NB4 (cell line): ENCODE results near the gene CDC25A.

ENCODE experiments used
- DNase-seq: peaks from one replicate; pipeline ENCODE4 v3.0.0; 2010; ENCODE audit warnings: low read depth
- H3K4me3 ChIP-seq: one replicate; pipeline ENCODE4 v1.5.1; 2011; ENCODE audit warnings: mild to moderate bottlenecking, low read depth, low read length, moderate library complexity
- MYC ChIP-seq: IDR thresholded peaks from 2 replicates; pipeline ENCODE4 v1.6.1; 2011; ENCODE audit warnings: low read depth, low read length
- POLR2A ChIP-seq: IDR thresholded peaks from 2 replicates; pipeline ENCODE4 v1.6.1; 2011; ENCODE audit warnings: mild to moderate bottlenecking; ENCODE audit not compliant: insufficient read length; ENCODE audit errors: extremely low read depth
- TF ChIP-seq, protein P1 (sequence below): IDR thresholded peaks from one replicate; pipeline ENCODE4 v1.5.1; 2012; ENCODE audit warnings: low read depth, low read length
- TF ChIP-seq, protein P2 (sequence below): IDR thresholded peaks from 2 replicates; pipeline ENCODE4 v1.6.1; 2011; ENCODE audit warnings: low read depth, low read length

Gene CDC25A

DNA sequence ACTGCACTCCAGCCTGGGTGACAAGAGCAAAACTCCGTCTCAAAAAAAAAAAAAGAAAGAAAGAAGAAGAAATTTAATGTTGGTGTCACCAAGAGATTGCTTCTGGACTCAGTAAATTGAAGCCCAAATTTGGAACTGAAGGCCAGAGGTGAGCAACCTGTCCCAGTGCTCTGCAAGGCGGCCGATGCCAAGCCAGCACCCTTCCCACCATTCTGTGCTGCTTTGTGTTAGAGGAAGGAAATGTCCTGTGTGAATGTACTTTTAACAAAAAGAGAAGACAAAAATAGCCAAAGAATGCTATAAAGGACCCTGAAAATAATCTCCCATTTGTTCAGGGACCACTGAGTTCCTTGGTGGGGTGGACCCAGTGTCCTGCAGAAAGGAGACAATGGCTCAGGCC, 44.6 kb downstream of the CDC25A start:
- no peak for DNase-seq
- no peak overlapping the region for H3K4me3 ChIP-seq
- TF ChIP-seq, protein P1, sequence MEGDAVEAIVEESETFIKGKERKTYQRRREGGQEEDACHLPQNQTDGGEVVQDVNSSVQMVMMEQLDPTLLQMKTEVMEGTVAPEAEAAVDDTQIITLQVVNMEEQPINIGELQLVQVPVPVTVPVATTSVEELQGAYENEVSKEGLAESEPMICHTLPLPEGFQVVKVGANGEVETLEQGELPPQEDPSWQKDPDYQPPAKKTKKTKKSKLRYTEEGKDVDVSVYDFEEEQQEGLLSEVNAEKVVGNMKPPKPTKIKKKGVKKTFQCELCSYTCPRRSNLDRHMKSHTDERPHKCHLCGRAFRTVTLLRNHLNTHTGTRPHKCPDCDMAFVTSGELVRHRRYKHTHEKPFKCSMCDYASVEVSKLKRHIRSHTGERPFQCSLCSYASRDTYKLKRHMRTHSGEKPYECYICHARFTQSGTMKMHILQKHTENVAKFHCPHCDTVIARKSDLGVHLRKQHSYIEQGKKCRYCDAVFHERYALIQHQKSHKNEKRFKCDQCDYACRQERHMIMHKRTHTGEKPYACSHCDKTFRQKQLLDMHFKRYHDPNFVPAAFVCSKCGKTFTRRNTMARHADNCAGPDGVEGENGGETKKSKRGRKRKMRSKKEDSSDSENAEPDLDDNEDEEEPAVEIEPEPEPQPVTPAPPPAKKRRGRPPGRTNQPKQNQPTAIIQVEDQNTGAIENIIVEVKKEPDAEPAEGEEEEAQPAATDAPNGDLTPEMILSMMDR = no peak
- TF ChIP-seq MYC (no peak), POLR2A (no peak)
- TF ChIP-seq, protein P2, sequence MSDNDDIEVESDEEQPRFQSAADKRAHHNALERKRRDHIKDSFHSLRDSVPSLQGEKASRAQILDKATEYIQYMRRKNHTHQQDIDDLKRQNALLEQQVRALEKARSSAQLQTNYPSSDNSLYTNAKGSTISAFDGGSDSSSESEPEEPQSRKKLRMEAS = no peak

DNA sequence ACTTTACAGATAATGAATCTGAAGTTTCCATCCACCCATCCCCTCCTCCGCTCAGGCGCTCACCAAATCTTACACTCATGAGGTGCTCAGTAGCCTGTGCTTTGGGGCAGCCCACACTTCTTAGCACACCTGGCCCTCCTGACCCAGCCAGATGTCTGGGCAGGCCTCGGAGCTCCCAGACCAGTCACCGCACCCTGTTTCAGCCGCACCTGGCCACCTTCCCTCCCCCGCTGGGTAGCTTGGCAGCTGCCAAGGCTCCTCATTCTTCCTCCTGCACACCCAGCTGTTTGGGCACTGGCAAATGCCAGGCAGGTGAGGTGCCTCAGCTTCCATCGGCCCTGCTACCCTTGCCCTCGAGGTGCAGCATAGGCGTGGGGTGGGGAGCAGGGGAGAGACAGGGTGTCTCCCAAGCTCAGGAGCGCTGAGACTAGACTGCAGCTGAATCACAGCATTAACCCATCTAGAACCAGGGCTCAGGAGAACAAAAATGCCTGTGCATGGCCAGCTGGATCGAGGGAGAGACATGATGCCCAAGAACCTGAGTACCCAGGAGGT, 45.8 kb downstream of the CDC25A start:
- H3K4me3 ChIP-seq = no peak overlapping the region
- DNase-seq = no peak
- TF ChIP-seq POLR2A = no peak
- TF ChIP-seq, protein P2 = no peak
- TF ChIP-seq, protein P1 = no peak
- no peak for TF ChIP-seq MYC

DNA sequence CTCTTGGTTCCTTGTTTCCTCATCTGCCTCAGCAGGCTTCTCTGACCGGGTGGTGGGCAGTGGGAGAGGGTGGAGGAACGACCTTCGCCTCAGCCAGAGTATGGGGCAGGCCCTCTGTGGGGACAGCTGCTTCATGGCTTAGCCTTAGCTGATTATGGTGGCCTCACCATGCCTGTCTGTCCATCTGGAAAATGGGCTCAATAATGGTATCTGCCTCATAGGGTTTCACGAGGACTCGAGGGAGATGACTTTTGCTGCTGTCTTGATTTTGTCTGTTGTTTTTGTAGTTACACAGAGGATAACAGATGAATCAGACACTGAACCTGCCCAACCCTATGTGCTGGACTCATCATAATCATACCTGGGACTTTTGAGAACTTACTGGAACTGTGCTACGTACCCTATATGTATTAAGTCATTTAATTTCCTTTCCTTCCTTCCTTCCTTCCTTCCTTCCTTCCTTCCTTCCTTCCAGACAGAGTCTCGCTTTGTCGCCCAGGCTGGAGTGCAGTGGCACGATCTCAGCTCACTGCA, 46.5 kb downstream of the CDC25A start:
- TF ChIP-seq, protein P2 = no peak
- TF ChIP-seq, protein P1 = no peak
- TF ChIP-seq POLR2A (no peak), MYC (no peak)
- H3K4me3 ChIP-seq = no peak overlapping the region
- DNase-seq = no peak

DNA sequence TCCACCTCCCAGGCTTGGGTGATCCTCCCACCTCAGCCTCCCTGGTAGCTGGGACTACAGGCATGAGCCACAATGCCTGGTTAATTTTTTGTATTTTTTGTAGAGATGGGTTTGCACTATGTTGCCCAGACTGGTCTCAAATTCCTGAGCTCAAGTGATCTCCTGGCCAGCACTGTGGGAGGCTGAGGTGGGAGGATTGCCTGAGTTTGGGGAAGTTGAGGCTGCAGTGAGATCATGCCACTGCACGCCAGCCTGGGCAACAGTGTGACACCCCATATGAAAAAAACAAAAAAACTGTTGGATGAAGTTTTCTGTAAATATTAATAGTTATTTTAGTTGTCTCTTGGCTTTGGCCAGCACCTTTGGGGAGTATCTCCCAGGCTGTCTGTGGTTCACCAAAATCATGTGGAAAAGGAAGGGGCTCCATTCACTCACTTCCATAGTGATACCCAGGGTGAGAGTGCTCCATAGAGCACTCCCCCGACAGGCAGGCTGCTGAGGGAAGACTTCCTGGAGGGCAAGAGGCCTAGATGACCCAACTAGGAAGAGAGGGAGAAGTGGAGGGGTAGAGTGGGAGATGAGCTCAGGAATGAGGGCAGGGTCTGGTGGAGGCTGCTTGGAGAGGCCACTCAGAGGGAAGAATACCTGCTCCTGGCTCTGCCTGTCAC, 47.1 kb downstream of the CDC25A start:
- no peak for DNase-seq
- no peak overlapping the region for H3K4me3 ChIP-seq
- TF ChIP-seq, protein P2 = no peak
- TF ChIP-seq MYC = no peak
- TF ChIP-seq POLR2A = no peak
- TF ChIP-seq, protein P1 = no peak

DNA sequence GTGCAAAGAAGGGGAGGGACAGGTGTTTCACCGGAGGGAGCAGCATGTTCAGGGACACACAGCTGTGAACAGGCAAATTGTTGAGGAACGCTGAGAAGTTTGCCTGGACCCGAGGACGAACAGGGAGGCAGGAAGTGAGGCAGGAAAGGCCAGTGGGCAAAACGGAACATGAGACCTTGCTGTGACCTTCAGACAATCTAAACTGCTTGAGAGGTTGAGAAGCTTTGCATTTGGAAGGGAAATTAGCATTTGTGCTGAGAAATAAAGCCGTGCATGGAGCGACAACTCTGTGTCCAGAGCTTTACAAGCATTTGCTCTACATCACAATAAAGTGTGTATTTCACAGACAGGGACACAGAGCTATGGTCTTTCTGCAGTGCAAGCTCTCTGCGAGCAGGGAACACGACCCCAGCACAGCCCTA, 47.9 kb downstream of the CDC25A start:
- TF ChIP-seq, protein P1 = no peak
- TF ChIP-seq MYC (no peak), POLR2A (no peak)
- TF ChIP-seq, protein P2 = no peak
- no peak overlapping the region for H3K4me3 ChIP-seq
- no peak for DNase-seq
